Left lobe of liver (tissue), 2 donors: ENCODE results near the gene MAN2A2. TPM values are rescaled to one million over a fixed set of nuclear protein-coding genes. Genes with fewer than 3 reads are reported as not detected.

Experiments
- ATAC-seq: fragments of 200-7000 bp; cut with Tn5 transposase; one replicate; pipeline ENCODE4 v1.9.1; 2020; ENCODE audit warnings: mild to moderate bottlenecking, moderate library complexity
- DNase-seq: peaks from one replicate; pipeline ENCODE4 v3.0.0-alpha.2; 2020; ENCODE audit warnings: low spot score
- total RNA-seq: library from RNA; stranded (reverse); gene quantifications from one replicate; pipeline ENCODE4 v1.2.1, GENCODE V29; 2021
- donor health status: DM: no; HTN: no; CAD: no; lungs with moderate emphysema.
- donor health status: DM: no; HTN: yes; CAD: no.

The MAN2A2 gene
- total RNA-seq, 1 donor from 2014 or later: 96.9 TPM

- ATAC-seq (no peak), DNase-seq (no peak)
These were observed 33.7 kb downstream of the MAN2A2 start for GRCh38 chr15:90936823-90937222.

- no peak for ATAC-seq
- DNase-seq: no peak
These were observed 35.2 kb downstream of the MAN2A2 start for GRCh38 chr15:90938261-90938660.

DNA sequence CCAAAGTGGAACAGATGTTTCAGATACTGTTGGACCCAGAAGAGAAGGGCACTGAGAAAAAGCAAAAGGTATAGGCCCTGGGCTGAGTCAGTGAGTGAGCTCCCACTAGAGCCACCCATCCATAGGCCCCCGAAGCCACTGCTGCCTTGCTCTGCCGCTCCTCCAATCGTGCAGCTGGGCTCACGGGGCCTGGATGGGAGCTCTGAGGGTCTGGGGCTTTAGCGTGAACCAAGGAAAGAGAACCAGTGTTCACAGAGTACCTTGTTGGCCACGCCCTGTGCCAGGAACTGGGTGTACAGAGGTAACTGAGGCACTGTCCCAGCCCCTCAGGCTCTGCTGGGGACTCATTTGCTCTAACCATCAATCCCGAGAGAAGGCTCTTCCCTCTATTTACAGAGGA lies 36.7 kb downstream of the MAN2A2 start:
- DNase-seq: no peak
- no peak for ATAC-seq

DNA sequence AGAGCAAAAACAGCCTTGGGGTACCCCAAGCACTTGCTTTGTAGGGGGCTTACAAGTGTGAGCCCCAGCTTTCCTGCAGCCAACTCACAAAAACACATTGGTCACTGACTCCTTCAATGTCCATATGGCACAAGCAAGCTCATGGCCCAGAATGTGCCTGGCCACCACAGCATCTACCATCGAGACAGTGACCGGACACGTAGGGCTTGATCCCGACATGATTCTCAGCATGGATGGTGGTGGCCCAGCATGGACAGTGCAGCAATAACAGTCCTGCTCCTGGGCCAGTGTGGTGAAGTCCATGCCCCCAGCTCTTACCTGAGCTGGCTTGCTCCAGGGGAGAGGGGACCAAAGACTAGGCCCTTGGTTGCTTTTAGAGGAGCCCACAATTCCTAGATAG lies 37.9 kb downstream of the MAN2A2 start:
- ATAC-seq (no peak), DNase-seq (no peak)

- ATAC-seq (no peak), DNase-seq (no peak)
These were observed 39.4 kb downstream of the MAN2A2 start for GRCh38 chr15:90942354-90943120.

- no peak for ATAC-seq
- DNase-seq: no peak
These were observed 42.0 kb downstream of the MAN2A2 start for GRCh38 chr15:90945091-90945490.

DNA sequence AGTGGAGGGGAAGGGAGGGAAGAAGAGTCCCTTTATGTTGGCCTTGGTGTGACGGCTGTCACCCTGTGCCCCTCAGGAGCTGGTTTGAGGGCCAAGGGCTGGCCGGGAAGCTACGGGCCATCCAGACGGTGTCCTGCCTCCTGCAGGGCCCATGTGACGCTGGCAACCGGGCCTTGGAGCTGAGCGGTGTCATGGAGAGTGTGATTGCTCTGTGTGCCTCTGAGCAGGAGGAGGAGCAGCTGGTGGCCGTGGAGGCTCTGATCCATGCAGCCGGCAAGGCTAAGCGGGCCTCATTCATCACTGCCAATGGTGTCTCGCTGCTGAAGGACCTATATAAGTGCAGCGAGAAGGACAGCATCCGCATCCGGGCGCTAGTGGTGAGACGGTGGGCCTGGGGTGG lies 43.4 kb downstream of the MAN2A2 start:
- DNase-seq (no peak), ATAC-seq (no peak)

DNA sequence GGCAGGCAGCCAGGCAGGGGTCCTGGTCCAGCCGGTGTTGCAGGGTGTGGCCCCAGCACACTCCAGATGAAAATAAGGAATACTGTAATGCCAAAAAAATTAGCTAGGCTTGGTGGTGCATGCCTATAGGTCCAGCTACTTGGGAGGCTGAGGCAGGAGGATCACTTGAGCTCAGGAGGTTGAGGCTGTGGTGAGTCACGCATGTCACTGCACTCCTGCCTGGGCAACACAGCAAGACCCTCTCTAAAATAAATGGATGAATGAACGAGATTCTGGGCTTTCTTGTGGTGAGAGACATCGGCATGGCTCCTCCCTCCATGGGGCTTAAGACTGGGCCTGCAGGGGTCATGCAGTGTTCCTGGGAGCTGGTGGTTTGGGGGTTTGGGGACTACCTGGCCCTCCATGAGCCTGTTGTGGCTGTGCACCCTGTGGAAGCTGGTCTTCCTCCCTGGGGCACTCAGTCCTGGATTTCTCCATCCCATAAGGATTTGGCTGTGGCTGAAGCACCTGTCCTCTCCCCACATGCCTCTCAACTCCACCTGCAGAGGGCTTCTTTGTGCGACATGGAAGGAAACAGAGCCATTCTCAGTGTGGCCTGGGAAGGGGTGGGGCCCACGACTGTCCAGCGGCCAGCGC lies 44.0 kb downstream of the MAN2A2 start:
- no peak for ATAC-seq
- DNase-seq: no peak

DNA sequence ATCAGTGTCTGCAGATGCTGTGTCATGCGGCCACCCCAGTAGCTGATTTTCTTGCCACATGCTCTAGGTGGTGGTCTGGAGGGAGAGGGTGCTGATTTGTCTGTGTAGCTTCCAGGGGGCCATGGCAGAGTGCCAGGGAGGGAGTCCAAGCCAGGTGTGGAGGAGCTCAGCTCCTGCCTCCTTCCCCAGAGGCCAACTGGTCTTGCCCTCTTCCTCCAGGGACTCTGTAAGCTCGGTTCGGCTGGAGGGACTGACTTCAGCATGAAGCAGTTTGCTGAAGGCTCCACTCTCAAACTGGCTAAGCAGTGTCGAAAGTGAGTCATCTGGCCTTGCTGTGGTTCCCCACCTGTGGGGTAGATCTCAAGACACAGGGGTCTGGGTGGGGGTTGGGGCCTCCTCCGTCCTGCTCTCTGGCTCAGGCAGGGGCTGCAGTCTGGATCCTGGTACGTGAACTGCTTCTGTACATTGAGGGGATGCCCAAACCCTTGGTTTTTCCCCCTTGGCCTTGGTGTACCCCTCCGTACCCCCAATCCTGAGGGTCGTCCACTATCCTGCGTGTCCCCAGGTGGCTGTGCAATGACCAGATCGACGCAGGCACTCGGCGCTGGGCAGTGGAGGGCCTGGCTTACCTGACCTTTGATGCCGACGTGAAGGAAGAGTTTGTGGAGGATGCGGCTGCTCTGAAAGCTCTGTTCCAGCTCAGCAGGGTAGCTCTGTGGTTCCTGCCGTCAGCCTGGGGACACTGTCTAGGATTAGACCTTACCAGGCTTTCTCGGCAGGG lies 44.7 kb downstream of the MAN2A2 start:
- DNase-seq: no peak
- ATAC-seq: no peak

GRCh38 chr15:90948506-90948905 lies 45.4 kb downstream of the MAN2A2 start:
- no peak for DNase-seq
- ATAC-seq: no peak

DNA sequence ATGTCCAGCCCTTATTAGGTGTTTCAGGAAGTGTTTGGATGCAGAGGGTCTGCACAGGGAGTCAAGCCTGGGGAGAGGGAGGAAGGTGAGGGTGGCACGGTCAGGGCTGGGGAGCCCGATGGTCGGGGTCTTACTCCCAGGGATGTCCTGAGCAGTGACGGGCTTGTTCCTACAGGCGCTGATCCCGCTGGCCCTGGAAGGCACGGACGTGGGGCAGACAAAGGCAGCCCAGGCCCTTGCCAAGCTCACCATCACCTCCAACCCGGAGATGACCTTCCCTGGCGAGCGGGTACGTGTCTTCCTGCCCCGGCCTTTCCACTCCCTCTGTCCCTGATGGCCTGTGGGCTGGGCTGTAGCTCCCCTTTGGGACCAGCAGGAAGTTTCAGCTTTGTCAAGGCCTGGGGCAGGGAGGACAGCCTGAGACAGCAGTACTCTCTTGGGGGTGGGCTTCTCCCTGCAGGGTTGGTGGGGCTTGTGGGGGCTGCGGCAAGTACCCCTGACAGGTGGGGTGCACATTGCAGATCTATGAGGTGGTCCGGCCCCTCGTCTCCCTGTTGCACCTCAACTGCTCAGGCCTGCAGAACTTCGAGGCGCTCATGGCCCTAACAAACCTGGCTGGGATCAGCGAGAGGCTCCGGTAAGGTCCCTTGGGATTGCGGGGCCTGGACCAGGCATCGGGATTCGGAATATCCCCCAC lies 47.0 kb downstream of the MAN2A2 start:
- ATAC-seq (no peak), DNase-seq (no peak)

DNA sequence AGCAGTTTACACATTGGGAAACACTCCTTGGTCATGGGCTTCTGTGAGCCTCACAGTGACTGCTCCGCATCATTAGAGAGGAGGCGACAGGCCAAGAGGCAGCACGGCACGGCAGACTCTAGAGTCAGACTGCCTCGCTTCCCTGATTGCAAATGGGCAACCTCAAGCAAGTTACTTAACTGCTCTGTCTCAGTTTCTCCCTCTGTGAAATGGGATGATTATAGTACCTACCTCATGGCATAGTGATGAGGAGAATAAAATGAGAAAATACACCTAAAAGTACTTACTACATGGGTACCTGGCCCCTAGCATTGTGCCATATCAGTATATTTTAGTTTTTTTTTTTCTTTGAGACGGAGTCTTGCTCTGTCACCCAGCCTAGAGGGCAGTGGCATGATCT lies 47.6 kb downstream of the MAN2A2 start:
- no peak for DNase-seq
- ATAC-seq: no peak

DNA sequence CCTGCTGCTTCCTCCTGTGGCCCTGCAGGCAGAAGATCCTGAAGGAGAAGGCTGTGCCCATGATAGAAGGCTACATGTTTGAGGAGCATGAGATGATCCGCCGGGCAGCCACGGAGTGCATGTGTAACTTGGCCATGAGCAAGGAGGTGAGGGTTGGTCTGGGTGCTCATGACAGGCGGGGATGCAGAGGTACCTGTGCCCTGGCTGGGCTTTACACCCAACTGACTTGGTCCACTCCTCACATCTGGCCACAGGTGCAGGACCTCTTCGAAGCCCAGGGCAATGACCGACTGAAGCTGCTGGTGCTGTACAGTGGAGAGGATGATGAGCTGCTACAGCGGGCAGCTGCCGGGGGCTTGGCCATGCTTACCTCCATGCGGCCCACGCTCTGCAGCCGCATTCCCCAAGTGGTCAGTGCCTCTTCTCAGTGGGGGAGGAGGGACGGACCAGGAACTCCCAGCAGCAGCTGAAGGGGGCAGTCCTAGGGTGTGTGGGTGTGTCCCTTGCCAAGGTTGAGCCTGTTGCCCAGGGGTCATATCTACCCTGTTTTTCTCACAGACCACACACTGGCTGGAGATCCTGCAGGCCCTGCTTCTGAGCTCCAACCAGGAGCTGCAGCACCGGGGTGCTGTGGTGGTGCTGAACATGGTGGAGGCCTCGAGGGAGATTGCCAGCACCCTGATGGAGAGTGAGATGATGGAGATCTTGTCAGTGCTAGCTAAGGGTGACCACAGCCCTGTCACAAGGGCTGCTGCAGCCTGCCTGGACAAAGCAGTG lies 50.0 kb downstream of the MAN2A2 start:
- DNase-seq (no peak), ATAC-seq (no peak)

GRCh38 chr15:90953947-90954711 lies 51.0 kb downstream of the MAN2A2 start:
- ATAC-seq (no peak), DNase-seq (no peak)

GRCh38 chr15:90954712-90955623 lies 51.9 kb downstream of the MAN2A2 start, which contains the start of gene RCCD1:
Gene RCCD1 (plus strand): TSS chr15:90954884. CDS start chr15:90956735, 1,851 bp downstream.
- peak; percentile 96 for DNase-seq
- ATAC-seq: peak; percentile 92

GRCh38 chr15:90955624-90956273 lies 52.6 kb downstream of the MAN2A2 start:
- DNase-seq (no peak), ATAC-seq (no peak)

DNA sequence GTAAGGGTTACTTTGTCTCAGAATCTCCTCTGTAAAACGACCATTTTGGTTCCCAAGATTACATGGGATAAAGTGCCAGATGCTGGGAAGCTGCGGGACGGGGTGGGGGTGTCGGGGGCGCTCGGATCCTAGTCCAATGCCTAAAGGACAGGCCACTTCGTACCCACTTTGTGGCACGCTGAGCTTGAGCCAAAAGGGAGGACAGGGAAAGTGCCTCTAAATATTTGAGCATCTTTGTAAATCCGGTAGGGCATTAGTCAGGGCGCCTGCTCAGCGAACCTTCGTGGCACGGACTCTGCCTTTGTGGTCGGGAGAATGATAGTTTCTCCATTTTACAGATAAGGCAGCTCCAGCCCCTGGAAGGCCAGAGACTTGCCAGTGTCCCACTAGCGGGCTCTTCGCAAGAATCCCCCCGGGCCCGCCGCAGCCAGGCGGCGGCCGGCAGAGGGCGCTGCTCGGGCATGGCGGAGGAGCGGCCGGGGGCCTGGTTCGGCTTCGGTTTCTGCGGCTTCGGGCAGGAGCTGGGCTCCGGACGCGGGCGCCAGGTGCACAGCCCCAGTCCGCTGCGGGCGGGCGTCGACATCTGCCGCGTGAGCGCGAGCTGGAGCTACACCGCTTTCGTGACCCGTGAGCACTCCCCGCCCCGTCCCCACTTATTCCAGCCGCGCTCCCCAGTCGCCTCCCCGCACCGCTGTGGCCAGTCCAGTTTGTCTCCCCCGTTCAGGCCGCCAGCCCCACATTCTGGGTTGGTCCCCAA lies 53.4 kb downstream of the MAN2A2 start:
- peak; percentile 71 for DNase-seq
- ATAC-seq: peak; percentile 65
